NCI-H1417 (cell line): Measurements from ENCODE around the gene CBFA2T2.

Experiments used
- DNase-seq, 3 experiments: peaks; one replicate each; lab custom pipeline; 2025; lab: John Stamatoyannopoulos, UW

Gene CBFA2T2

DNA sequence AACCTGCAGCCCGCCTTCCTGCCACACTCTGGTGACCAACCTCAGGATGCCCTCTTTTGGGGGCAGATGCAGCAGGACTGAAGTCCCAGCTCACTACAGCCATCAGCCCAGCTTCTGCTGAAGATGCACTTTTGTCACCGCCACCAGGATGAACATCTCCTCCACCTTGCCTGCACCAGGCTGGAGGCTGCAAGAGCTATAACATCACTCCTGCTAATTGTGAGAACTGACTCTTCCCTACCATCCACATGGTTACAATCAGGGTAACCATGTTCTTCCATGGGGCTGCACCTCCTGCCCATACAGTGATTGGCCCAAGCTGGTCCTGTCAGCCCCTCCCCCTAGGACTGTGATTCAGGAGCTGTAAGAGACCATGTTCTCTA is 174.9 kb downstream of the CBFA2T2 start:
- DNase-seq = peak in 1 of 3 experiments; percentile 33

DNA sequence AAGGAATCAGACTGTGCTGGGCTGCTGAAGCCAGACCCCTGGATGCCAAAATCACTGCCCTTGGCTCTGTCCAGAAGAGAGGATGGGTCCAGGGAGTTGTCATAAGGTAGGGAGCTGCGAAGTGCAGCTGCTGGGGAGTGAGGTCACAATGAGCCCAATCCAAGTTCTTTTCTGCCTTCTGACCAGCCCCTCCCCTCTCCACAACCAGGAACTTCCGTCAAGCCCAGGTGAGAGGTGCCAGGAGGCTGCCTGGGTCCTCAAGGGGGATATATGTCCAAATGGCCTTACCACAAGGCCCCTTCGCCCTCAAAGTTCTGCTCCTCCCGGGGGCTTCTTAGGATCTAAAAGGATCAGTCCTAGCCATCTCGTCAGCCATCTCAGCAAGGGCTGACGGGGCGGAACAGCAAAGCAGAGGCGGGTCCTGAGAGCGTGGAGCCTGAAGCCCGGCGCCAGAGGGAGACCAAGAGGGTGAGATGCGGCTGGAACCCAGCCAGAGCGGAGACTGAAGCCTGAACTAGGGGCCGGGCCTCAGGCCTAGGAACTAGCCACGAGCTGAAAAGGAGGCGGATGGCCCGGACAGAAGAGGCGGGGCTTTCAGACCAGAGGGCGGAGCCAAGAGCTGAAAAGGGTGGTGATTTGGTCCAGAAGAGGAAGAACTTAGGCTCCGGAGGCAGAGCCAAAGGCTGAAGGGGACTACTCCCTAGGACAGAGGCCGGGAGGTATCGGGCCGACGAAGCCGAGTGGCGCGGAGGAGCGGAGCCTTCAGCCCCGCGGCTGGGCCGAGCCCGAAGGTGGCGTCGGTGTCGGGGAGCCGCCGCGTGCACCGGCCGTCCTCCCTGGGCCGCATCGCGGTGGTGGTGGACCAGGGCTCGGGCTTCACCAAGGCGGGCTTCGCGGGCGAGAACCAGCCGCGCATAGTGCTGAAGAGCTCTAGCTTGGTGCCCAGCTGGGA is 176.7 kb downstream of the CBFA2T2 start, which contains the start of gene ACTL10:
Gene ACTL10, plus strand, starts transcription at position 651 of the 952 bp plus-strand sequence. CDS start 555 bp downstream, outside the sequence.
- DNase-seq = peak; percentile 94 to 98 (median 98)

DNA sequence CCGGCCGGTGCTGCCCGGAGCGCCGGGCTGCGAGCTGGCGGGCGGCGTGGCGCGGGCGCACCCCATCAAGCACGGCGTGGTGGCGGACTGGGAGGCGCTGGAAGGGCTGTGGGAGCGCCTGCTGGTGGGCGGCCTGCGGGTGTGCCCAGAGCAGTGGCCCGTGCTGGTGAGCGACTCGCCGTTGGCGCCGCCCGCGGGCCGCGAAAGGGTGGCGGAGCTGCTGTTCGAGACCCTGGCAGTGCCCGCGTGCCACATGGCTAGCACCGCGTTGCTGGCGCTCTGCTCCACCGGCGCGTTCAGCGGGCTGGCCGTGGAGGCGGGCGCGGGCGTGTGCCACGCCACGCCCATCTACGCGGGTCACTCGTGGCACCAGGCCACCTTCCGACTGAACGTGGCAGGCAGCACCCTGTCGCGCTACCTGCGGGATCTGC is 177.4 kb downstream of the CBFA2T2 start:
- peak; percentile 60 to 88 (median 85) for DNase-seq

DNA sequence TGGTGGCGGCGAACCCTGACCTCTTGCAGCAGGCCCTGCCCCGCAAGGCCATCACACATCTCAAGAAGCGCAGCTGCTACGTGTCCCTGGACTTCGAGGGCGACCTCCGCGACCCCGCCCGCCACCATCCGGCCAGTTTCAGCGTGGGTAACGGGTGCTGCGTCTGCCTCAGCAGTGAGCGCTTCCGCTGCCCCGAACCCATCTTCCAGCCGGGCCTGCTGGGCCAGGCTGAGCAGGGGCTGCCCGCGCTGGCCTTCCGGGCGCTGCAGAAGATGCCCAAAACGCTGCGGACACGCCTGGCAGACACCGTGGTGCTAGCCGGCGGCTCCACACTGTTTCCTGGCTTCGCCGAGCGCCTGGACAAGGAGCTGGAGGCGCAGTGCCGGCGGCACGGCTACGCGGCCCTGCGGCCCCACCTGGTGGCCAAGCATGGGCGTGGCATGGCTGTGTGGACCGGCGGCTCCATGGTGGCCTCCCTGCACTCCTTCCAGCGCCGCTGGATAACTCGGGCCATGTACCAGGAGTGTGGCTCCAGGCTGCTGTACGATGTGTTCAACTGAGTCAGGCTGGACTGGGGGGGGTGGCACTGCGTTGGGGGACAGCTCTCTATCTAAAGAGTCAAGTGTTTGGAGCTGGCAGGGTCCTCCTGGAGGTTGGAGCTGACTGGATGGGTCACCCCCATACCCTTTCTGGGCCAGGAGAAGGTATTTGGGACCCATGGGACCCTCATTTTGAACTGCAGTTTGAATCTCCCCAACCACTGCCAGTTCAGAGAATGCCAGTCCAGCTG is 178.0 kb downstream of the CBFA2T2 start:
- peak; percentile 77 to 89 (median 83) for DNase-seq

DNA sequence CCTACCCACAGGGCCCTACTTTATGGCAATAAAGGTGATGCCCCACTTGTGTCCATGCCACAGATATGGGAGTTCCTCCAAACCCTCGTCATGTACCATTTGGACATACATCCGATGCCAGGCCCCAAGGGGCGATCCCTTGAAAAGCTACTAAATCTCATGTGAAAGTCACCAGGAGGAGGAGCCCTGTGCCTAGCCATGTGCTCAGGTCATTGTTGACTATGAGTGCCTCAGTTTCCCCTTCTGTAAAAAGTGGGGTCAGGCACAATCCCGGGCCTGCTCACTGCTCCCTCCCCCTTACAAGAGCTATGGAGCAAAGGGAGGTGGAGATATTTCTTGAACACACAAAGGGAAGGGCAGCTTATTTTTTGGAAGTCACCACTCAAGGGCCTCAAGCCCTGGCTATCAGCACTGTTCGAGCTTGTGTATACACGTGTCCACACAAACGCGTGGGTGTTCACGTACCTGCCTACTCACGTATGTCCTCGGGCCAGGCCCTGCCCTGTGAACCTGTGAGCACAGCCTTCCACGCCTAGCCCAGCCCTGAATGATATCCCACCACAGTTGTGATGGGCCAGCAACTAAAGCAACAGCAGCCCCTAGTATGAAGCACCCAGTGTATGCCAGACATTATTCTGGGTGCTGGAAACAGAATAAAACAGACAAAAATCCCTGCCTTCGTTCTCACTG is 178.7 kb downstream of the CBFA2T2 start:
- DNase-seq = no peak

DNA sequence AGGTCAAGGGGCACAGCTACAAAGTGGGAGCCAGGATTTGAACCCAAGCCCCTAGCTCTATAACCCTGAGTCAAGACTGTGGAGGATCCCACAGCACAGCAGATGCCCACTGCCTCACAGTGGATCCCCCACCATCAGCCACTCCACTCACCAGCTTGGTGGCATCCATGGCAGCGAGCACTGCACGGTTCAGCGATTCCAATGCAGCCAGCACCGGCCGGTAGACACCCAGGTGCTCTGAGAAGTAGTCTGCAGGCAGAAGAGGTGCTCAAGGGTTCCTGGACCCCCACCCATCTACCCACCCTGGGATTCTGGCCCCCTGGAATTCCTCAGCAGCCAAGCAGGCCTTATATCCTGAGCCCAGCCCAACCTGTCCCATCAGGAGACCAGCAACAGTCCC is 179.3 kb downstream of the CBFA2T2 start:
- no peak for DNase-seq

DNA sequence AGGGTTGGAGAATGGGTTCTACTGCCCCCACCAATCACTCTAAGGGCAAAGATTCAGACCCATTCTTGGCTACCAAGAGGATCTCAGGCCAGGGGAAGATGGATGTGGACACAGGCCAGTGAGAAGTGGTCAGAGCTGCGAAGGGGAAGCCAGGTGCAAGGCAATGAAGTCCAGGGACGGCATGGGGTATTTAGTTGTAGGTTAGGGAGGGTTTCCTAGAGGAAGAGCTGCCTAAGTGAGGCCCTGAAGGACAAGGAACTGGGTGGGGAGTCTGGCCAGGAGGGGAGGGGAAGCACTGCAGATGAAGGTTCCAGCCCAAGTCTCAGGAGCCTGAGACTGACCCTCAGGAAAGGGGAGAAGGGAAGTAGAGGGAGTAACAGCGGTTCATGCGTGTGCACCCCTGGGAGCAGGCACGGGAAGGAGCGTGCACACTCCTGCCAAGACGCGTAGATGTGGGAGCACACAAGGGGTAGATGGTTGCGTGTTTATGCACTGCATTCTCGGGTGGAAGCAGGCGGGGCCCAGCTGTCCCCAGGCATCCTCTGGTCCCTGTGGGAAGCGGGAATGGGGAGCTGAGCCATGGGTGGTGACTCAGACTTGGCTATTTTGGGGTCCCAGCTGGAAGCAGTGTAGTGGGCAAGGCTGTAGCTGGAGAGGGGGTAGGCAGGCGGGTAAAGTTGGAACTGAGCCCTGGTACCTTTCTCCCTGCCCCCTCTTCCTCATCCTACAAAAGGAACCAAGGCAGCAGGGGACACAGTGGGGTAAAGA is 180.2 kb downstream of the CBFA2T2 start:
- no peak for DNase-seq

DNA sequence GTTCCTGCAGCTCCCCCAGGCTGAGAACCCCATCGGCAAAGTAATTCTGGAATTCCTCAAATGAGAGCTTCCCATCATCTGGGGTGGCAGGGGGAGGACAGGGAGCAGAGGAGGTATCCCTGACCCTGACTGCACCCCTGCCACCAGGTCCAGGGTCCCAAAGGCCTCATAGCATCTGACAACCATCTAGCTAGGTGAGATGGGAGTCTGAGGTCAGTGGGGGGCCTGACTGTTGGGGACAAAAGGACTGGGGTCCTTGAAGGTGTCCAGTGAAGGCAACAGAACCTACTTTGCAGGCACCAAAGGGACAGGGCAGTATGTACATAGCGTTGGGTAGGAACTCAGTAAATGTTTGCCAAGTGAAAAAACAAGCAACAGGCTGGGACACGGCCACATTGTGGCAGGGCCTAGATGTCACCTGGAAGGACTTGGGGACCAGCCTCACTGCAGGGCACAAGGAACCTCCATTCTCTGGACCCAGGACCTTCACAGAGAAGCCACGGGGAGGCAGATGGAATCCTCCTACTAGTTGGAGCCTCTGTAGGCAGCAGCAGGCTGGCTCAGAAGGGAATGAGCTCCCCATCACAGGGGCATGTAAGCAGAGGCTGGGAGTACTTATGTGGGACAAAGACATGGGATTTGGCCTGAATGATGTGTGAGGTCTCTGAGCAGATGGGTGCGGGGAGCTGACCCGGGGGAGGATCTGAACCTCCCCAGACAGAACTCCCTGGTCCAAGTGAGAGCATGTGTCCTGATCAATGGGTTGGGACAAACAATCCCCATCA is 181.0 kb downstream of the CBFA2T2 start:
- DNase-seq = no peak

DNA sequence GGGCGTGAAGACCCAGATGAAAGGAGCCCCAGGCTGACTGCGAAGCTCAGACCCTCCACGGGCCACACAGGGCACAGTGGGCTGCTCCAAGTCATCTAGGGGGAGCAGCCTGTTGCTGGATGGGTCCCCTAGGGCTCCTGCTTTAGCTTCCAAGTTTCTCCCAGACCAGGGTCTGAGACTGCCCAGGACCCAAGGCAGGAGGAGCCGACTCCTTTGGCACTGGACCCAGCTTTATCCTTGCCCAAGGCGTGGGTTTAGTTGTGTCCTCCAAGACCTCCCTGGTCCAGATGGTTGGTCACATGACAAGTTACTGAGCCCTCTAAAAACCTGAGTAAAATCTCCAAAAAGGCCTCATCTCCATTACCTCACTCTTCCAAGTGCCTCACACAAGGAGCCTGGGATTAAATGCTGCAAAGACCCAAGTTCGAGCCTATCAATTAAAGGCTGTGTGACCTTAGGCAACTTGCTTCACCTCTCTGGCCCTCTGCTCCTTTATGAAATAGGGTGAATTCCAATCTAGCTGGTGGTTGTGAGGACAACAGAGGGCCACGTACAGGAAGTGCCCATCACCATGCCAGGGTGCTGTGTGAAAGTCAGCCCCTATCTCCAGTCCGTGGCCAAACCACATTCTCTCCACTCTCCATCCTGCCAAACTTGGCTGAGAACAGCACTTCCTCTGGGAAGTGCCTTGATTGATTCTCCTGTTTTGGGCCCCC is 181.8 kb downstream of the CBFA2T2 start:
- no peak for DNase-seq

DNA sequence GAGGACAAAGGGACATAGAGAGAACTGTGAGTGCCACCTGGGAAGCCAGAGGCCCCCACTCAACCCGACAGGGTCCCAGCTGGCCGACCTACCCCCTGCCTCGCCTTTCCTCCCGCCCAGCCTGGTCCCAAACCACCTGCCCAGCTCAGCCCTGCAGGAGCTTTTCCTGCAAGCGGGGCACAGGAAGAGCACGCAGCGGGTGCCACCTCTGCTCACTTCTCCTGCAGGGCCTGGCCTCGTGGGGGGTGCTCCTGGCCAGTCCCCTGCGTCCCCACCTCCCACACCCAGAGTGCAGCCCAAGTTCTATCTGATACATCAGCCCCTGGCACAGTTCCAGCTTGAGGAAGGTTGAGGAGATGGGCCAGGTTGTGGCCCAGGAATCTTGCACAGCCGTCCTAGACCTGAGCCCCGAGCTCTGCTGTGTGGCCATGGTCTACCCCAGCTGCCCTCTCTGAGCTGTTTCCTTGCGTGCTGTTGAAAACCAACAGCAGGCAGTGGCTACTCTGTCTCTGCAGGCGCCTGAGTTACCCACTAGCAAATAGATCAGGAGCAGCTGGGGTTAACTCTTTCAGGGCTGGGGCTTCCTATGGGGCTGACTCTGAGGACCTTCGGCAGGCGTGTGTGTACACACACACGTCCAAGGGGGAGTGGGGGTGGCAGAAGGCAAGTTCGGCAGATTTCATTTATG is 182.7 kb downstream of the CBFA2T2 start:
- DNase-seq = peak in 2 of 3 experiments; percentile 84 to 89

DNA sequence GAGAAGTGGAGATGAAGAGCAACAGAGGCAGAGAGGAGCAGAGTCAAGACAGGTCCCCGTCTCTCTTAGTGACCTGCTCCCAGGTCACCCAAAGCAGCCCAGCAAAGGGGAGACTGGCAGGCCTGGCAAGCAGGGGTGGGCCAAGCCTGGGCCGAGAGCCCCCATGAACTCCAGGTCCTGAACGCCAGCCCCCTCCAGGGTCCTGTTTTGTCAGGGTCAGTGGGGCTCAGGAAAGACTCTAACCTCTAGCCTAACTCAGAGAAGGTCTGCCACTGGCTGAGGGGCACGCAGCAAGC is 183.2 kb downstream of the CBFA2T2 start:
- no peak for DNase-seq

DNA sequence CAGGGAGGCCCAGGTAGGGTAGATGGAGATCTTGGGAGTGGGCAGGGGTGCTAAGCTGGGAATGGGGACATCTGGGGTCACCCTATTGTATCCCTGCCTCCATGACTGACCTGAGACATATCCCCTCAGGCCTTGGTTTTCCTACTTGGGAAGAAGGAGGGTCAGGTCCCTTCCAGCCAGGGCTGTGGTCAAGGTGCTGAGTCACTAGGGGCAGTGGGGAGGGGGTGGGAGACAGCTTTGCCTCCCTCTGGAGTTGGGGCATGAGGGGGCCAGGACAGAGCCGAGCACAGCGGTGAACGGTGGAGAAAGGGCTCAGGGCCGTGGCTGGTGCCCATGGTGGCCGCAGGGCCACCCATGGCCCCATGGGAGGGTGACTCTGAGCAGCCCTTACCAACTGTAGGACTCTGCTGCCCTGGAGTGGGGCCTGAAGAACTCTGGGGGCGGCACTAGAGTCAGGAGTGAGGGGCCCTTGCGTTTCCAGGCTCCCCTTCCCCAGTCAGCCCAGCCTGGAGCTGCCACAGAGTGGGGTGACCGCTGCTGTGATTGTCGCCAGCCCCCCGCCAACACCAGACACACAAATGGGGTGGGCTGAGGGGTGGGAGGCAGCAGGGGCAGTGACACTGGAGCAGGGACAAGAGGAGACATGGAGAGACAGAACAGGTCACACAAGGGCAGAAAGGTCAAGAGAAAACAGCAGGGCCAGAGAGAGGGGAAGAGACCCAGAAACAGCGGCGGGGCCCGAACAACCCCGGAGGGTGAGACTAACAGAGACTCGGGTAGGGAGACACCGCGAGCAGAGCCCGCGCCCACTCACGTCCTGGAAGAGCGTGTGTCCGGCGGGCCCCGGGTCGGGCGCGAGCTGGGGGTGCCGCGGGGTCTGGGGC is 183.8 kb downstream of the CBFA2T2 start:
- peak in 2 of 3 experiments; percentile 57 to 60 for DNase-seq

DNA sequence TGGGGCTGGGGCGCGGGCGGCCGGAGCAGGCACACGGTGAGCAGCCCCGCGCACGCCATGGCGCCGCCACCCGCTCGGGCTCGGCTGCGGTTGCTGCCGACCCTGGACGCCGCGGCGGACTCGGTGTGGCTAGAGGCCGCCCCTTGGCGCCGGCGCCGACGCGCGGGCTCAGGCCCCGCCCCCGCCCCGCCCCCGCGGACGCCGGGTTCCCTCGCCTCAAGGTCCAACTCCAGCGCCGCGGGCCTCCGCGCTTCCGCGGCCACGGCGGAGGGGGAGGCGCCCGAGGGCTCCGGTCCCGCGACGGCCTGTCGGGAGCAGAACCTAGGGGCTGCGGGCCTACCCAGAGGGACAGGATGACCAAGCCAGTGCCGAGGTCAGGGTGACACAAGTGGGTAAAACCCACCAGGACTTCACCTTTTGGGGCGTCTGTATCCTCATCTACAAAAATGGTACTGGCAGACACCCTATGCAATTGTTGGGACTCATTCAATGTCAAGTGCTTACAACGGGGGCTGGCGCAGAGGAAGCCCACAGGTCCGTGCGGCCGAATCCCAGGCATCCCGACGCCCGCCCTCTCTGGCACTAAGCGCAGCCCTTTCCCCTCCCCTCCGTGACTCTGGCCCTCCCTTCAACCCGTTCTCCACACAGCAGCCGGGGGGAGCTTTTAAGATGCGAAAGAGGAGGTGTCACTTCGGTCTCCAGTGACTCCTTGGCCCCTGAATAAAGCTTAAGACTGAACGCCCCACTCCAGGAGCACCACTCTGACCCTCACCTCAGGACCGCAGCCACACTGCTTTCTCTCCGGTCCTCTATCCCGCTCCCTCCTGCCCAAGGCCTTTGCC is 184.6 kb downstream of the CBFA2T2 start, which contains the start of gene NECAB3:
Gene NECAB3, minus strand, starts transcription at position 135 of the 842 bp plus-strand sequence. Its CDS starts 76 bp downstream, at position 59.
- peak; percentile 86 to 93 (median 91) for DNase-seq

DNA sequence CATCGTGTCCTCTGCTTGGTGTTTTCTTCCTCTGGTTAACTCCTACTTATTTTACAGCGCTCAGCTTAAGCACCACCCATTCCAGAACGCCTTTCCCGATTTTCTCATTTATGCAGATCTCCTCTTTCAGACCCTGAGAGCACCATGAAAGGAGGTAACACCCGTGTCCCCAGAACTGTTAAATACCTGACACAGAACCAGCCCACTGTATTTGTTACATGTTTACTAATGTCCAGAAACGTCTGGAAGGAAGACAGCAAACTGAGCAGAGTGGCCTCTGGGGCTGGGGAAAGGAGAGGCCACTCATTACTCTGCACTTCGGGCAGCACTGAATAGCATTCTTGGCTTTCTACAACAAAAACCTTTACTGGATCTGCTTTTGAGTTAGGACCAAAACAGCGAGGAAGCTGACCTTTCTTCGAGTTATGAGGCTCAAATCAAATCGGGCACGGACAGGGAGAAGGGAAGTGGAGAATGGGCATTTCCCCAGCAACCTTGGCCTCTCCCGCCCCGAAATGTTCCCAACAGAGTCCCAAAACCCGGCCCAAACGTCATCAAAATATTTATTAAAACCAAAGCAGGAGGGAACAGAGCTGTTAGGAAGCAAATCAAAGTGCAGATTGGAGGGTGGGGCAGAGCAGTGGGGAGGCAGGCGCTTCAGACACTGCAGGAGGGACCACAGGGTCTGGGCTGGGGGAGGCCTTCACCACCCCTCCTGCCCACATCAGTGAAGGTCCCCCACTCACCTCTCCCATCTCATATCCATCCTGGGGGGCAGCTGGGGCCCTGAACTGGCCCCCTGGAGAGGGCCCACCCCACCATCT is 185.5 kb downstream of the CBFA2T2 start:
- no peak for DNase-seq

DNA sequence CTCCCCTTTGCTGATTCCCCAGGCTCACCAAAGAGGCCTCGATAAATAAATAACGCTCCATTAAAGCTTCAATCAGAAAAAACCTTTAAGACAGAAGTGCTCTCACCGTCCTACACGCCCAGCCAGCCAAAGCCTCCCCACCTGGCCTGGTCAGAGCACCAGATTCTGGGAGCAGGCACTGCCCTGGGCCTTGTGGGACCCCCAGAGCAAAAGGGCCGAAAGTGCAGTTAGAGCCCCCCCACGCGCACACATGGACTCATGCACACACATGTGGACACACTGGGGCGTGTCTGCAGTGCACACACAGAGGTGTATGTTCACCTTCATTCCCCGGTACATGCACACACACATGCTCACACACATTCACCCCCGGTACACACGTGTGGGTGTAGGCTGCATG is 186.2 kb downstream of the CBFA2T2 start:
- DNase-seq = no peak
